ENCODE measurements around the gene UCN. TPM values are rescaled to one million over a fixed set of nuclear protein-coding genes. Genes with fewer than 3 reads are reported as not detected.
A peak's percentile ranks its signal among the peaks of the same experiment; 100 is the strongest.

The UCN gene
- total RNA-seq, 1 donor = 0.36 TPM

DNA sequence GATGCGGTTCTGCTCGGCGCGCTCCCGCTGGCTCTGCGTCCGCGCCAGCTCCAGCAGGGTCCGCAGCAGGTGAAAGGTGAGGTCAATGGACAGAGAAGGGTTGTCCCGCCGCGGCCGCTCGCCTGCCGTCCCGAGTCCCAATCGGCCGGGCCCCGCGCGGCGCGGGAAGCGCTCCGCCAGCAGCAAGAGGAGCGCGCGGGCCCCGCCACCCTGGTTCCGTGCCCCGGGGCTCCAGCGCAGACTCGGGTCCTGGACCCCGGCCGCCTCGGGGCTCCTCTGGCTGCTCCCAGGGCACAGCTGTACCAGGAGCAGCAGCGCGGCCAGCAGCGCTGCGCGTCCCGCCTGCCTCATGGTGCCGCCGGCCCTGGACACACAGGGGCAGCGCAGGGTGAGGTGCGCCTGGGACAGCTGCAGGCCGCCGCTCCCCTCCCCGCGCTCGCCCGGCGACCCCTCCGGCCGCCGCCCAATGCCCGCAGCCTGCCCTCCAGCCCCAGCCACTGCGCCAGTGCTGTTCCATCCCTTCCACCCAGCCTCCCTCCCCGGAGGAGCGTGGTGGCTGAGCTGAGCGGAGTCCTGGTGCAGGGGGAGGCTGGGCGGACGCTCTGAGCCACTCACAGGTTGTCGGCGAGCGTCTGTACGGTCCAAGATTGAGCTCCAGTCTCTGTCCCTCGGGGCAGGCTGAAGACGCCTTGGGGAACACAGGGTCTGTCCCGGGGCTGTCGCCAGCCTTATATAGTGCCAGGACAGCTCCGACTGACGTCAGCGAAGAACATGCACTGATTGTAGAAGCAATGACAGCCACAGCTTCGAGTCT is 493 bp downstream of the UCN start:
- Histone ChIP-seq H3K4me1 (ENCODE audit: insufficient read depth, low read length) (no peaks in the 10 kb centered on the region), H3K4me3 (ENCODE audit: insufficient read depth, low read length) (no peak overlapping the region), H3K9me3 (ENCODE audit: low read depth, low read length) (no peaks in the 10 kb centered on the region), H2AFZ (ENCODE audit: low read length) (no peak overlapping the region), H3K27me3 (ENCODE audit: insufficient read depth, low read length) (peaks cover 44% of the 10 kb centered on the region), H3K36me3 (ENCODE audit: insufficient read depth, low read length) (peaks cover 17% of the 10 kb centered on the region), H3K79me2 (ENCODE audit: insufficient read depth, low read length) (no peaks in the 10 kb centered on the region), H3K27ac (ENCODE audit: low read depth, low read length) (no peak overlapping the region), H4K20me1 (ENCODE audit: insufficient read depth, low read length) (peaks cover 27% of the 10 kb centered on the region), H3K4me2 (ENCODE audit: insufficient read depth, low read length) (no peak overlapping the region)
- peak; percentile 69 for DNase-seq (ENCODE audit: insufficient read length, low spot score, missing footprints)
- no peak for TF ChIP-seq CTCF (IDR thresholded peaks at IDR 0.05; ENCODE audit: extremely low read depth, low read depth, low read length)

- no peak for DNase-seq (ENCODE audit: insufficient read length, low spot score, missing footprints)
- Histone ChIP-seq H4K20me1 (ENCODE audit: insufficient read depth, low read length) (peaks cover 22% of the 10 kb centered on the region), H3K36me3 (ENCODE audit: insufficient read depth, low read length) (peaks cover 15% of the 10 kb centered on the region), H2AFZ (ENCODE audit: low read length) (no peak overlapping the region), H3K4me3 (ENCODE audit: insufficient read depth, low read length) (no peak overlapping the region), H3K9me3 (ENCODE audit: low read depth, low read length) (no peaks in the 10 kb centered on the region), H3K79me2 (ENCODE audit: insufficient read depth, low read length) (no peaks in the 10 kb centered on the region), H3K4me1 (ENCODE audit: insufficient read depth, low read length) (no peaks in the 10 kb centered on the region), H3K27ac (ENCODE audit: low read depth, low read length) (no peak overlapping the region), H3K27me3 (ENCODE audit: insufficient read depth, low read length) (peaks cover 44% of the 10 kb centered on the region), H3K4me2 (ENCODE audit: insufficient read depth, low read length) (no peak overlapping the region)
- no peak for TF ChIP-seq CTCF (IDR thresholded peaks at IDR 0.05; ENCODE audit: extremely low read depth, low read depth, low read length)
Measured at GRCh38 chr2:27307287-27307544, 1.0 kb downstream of the UCN start.

GRCh38 chr2:27306573-27307286 is 1.5 kb downstream of the UCN start:
- Histone ChIP-seq H2AFZ (ENCODE audit: low read length) (no peak overlapping the region), H3K79me2 (ENCODE audit: insufficient read depth, low read length) (no peaks in the 10 kb centered on the region), H3K27ac (ENCODE audit: low read depth, low read length) (no peak overlapping the region), H3K36me3 (ENCODE audit: insufficient read depth, low read length) (peaks cover 12% of the 10 kb centered on the region), H3K4me3 (ENCODE audit: insufficient read depth, low read length) (no peak overlapping the region), H3K4me2 (ENCODE audit: insufficient read depth, low read length) (no peak overlapping the region), H3K27me3 (ENCODE audit: insufficient read depth, low read length) (peaks cover 44% of the 10 kb centered on the region), H3K9me3 (ENCODE audit: low read depth, low read length) (no peaks in the 10 kb centered on the region), H4K20me1 (ENCODE audit: insufficient read depth, low read length) (peaks cover 18% of the 10 kb centered on the region), H3K4me1 (ENCODE audit: insufficient read depth, low read length) (no peaks in the 10 kb centered on the region)
- TF ChIP-seq CTCF (IDR thresholded peaks at IDR 0.05; ENCODE audit: extremely low read depth, low read depth, low read length) = no peak
- peak; percentile 90 for DNase-seq (ENCODE audit: insufficient read length, low spot score, missing footprints)

DNA sequence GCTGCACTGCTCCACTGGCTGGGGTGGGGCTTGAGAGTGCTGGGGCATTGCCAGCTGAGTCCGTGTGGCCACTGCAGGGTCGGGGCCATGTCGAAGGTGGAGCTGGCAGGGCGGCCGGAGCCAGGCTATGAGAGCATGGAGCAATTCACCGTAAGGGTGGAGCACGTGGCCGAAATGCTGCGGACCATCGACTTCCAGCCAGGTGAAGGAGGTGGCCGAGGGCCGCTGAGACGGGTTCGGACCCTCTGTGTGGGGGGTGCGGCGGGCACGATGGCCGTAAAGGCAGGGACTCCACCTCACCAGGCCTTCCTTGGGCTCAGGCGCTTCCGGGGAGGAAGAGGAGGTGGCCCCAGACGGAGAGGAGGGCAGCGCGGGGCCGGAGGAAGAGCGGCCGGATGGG is 2.1 kb downstream of the UCN start:
- no peak overlapping the region for H3K4me2 ChIP-seq (ENCODE audit: insufficient read depth, low read length)
- TF ChIP-seq CTCF (IDR thresholded peaks at IDR 0.05; ENCODE audit: extremely low read depth, low read depth, low read length) = no peak
- no peaks in the 10 kb centered on the region for H3K79me2 ChIP-seq (ENCODE audit: insufficient read depth, low read length)
- no peaks in the 10 kb centered on the region for H3K9me3 ChIP-seq (ENCODE audit: low read depth, low read length)
- H3K27ac ChIP-seq (ENCODE audit: low read depth, low read length) = no peak overlapping the region
- H4K20me1 ChIP-seq (ENCODE audit: insufficient read depth, low read length) = peaks cover 16% of the 10 kb centered on the region
- H3K36me3 ChIP-seq (ENCODE audit: insufficient read depth, low read length) = peaks cover 9% of the 10 kb centered on the region
- peak; percentile 31 for DNase-seq (ENCODE audit: insufficient read length, low spot score, missing footprints)
- H3K4me1 ChIP-seq (ENCODE audit: insufficient read depth, low read length) = no peaks in the 10 kb centered on the region
- no peak overlapping the region for H3K4me3 ChIP-seq (ENCODE audit: insufficient read depth, low read length)
- no peak overlapping the region for H2AFZ ChIP-seq (ENCODE audit: low read length)
- peaks cover 44% of the 10 kb centered on the region for H3K27me3 ChIP-seq (ENCODE audit: insufficient read depth, low read length)
